H1 (cell line): ENCODE results near the gene GDPD1. TPM values are rescaled to one million over a fixed set of nuclear protein-coding genes. Genes with fewer than 3 reads are reported as not detected.

Source experiments
- CTCF ChIA-PET: fragments of 300-600 bp; sonication (Branson Sonifier 250); formaldehyde crosslinking; loops from one replicate; lab custom pipeline; 2021; ENCODE audit not compliant: partially characterized antibody; lab: Charles Lee
- POLR2A ChIA-PET: fragments of 300-600 bp; sonication (Branson Sonifier 250); formaldehyde crosslinking; loops from one replicate; lab custom pipeline; 2021; ENCODE audit warnings: inconsistent platforms; ENCODE audit not compliant: partially characterized antibody; lab: Charles Lee
- DNase-seq, 2 experiments: peaks; one replicate each; pipeline versions ENCODE4 v3.0.0 to v3.0.0-alpha.2; 2010 to 2022; ENCODE audit warnings: low spot score in 2 of 2, low read depth in 1 of 2, mixed read lengths in 1 of 2
- FAIRE-seq: peaks from 2 replicates; lab custom pipeline; 2011; peaks lifted over from hg19 to GRCh38; lab: Jason Lieb, UNC
- H2AFZ ChIP-seq: 2 replicates; pipeline ENCODE4 v1.8.1; 2012; ENCODE audit warnings: low read length, inconsistent platforms
- H2AK5ac ChIP-seq: 2 replicates; pipeline ENCODE4 v1.6.1; 2013; ENCODE audit warnings: low read depth, low read length
- H2BK120ac ChIP-seq: replicated peaks from 2 replicates; pipeline ENCODE3; 2013; ENCODE audit warnings: low read depth, low read length, inconsistent platforms
- H2BK12ac ChIP-seq: 2 replicates; pipeline ENCODE4 v1.6.1; 2013; ENCODE audit warnings: low read depth, low read length
- H2BK15ac ChIP-seq: 2 replicates; pipeline ENCODE4 v1.6.1; 2013; ENCODE audit warnings: low read length
- H2BK20ac ChIP-seq: 2 replicates; pipeline ENCODE4 v1.6.1; 2013; ENCODE audit warnings: low read length
- H2BK5ac ChIP-seq: 2 replicates; pipeline ENCODE4 v1.6.1; 2013; ENCODE audit warnings: low read depth, low read length
- H3K14ac ChIP-seq: 2 replicates; pipeline ENCODE4 v1.6.1; 2013; ENCODE audit warnings: inconsistent platforms; ENCODE audit not compliant: insufficient read length
- H3K18ac ChIP-seq: 2 replicates; pipeline ENCODE4 v1.6.1; 2013; ENCODE audit warnings: low read length; ENCODE audit errors: extremely low read depth
- H3K23ac ChIP-seq: 2 replicates; pipeline ENCODE4 v1.6.1; 2013; ENCODE audit warnings: inconsistent platforms; ENCODE audit not compliant: insufficient read length
- H3K23me2 ChIP-seq: 2 replicates; pipeline ENCODE4 v1.6.1; 2013; ENCODE audit warnings: low read depth, low read length
- H3K27ac ChIP-seq: 2 replicates; pipeline ENCODE4 v1.6.1; 2011; ENCODE audit warnings: low read depth, low read length, inconsistent platforms
- H3K27me3 ChIP-seq, 4 experiments: replicated peaks in 1 of 4; 1 replicate in 1 of 4; 2 replicates in 3 of 4; pipeline versions ENCODE4 v1.6.1 to v1.8.1; 2011 to 2013; ENCODE audit warnings: low read length in 3 of 4, mild to moderate bottlenecking in 3 of 4, inconsistent platforms in 2 of 4, mixed read lengths in 2 of 4, moderate library complexity in 1 of 4; ENCODE audit not compliant: control insufficient read depth in 3 of 4, insufficient read depth in 3 of 4; ENCODE audit errors: extremely low read depth in 1 of 4
- H3K36me3 ChIP-seq, 4 experiments: 2 replicates each; pipeline versions ENCODE4 v1.6.1 to v1.8.1; 2011 to 2013; ENCODE audit warnings: mild to moderate bottlenecking in 4 of 4, low read length in 3 of 4, moderate library complexity in 2 of 4, control low read depth in 1 of 4, inconsistent platforms in 1 of 4; ENCODE audit not compliant: insufficient read depth in 4 of 4, control insufficient read depth in 2 of 4
- H3K4ac ChIP-seq: replicated peaks from 2 replicates; pipeline ENCODE3; 2013; ENCODE audit warnings: low read length, low read depth, mixed read lengths, inconsistent platforms; ENCODE audit not compliant: insufficient read length
- H3K4me1 ChIP-seq, 4 experiments: replicated peaks in 1 of 4; 1 replicate in 1 of 4; 2 replicates in 3 of 4; pipeline versions ENCODE4 v1.6.1 to v1.8.1; 2011 to 2013; ENCODE audit warnings: low read length in 3 of 4, inconsistent platforms in 2 of 4, mixed read lengths in 1 of 4; ENCODE audit not compliant: insufficient read depth in 4 of 4, control insufficient read depth in 3 of 4
- H3K4me2 ChIP-seq, 2 experiments: 2 replicates each; pipeline versions ENCODE4 v1.6.1 to v1.8.1; 2011 to 2013; ENCODE audit warnings: low read depth in 2 of 2, low read length in 2 of 2, control low read depth in 1 of 2, inconsistent platforms in 1 of 2, mild to moderate bottlenecking in 1 of 2; ENCODE audit not compliant: insufficient read depth in 1 of 2
- H3K4me3 ChIP-seq, 4 experiments: fragments of 200-600, 300-600 bp in 1 of 4; sonication (generic), shearing (Covaris generic), sonication (Bioruptor Twin) in 1 of 4; 2 replicates each; pipeline versions ENCODE4 v1.5.1 to v1.8.1; 2011 to 2016; ENCODE audit warnings: low read length in 4 of 4, low read depth in 3 of 4, control low read depth in 2 of 4, inconsistent platforms in 2 of 4, mild to moderate bottlenecking in 2 of 4, mixed read lengths in 1 of 4, moderate library complexity in 1 of 4; ENCODE audit not compliant: insufficient read depth in 2 of 4; ENCODE audit errors: extremely low read depth in 1 of 4
- H3K56ac ChIP-seq: replicated peaks from 2 replicates; pipeline ENCODE3; 2013; ENCODE audit warnings: low read depth, mild to moderate bottlenecking, mixed read lengths, low read length, inconsistent platforms; ENCODE audit not compliant: insufficient read length
- H3K79me1 ChIP-seq: 2 replicates; pipeline ENCODE4 v1.6.1; 2013; ENCODE audit warnings: low read depth, low read length, control low read depth
- H3K79me2 ChIP-seq, 2 experiments: 2 replicates each; pipeline versions ENCODE4 v1.6.1 to v1.8.1; 2012 to 2013; ENCODE audit warnings: low read length in 2 of 2, mild to moderate bottlenecking in 2 of 2, inconsistent platforms in 1 of 2; ENCODE audit not compliant: insufficient read depth in 2 of 2, control insufficient read depth in 1 of 2
- H3K9ac ChIP-seq, 4 experiments: replicated peaks in 1 of 4; 1 replicate in 1 of 4; 2 replicates in 3 of 4; pipeline versions ENCODE4 v1.6.1 to v1.8.1; 2011 to 2013; ENCODE audit warnings: low read depth in 3 of 4, low read length in 3 of 4, control low read depth in 2 of 4, mild to moderate bottlenecking in 2 of 4, moderate library complexity in 2 of 4, inconsistent platforms in 1 of 4; ENCODE audit errors: extremely low read depth in 1 of 4
- H3K9me3 ChIP-seq, 2 experiments: 2 replicates each; pipeline versions ENCODE4 v1.6.1 to v1.8.1; 2012 to 2013; ENCODE audit warnings: mild to moderate bottlenecking in 2 of 2, moderate library complexity in 2 of 2, control low read depth in 1 of 2, inconsistent platforms in 1 of 2, low read depth in 1 of 2, low read length in 1 of 2, mixed read lengths in 1 of 2; ENCODE audit not compliant: insufficient read depth in 2 of 2
- H4K20me1 ChIP-seq, 2 experiments: replicated peaks in 1 of 2; 2 replicates each; pipeline versions ENCODE3 to v1.8.1; 2011 to 2013; ENCODE audit warnings: inconsistent platforms in 2 of 2, low read length in 2 of 2, mild to moderate bottlenecking in 1 of 2; ENCODE audit not compliant: insufficient read depth in 2 of 2, control insufficient read depth in 1 of 2
- H4K5ac ChIP-seq: 2 replicates; pipeline ENCODE4 v1.6.1; 2013; ENCODE audit warnings: low read length, low read depth, mixed read lengths, inconsistent platforms; ENCODE audit not compliant: insufficient read length
- H4K8ac ChIP-seq: 2 replicates; pipeline ENCODE4 v1.8.0; 2013; ENCODE audit warnings: mild to moderate bottlenecking, moderate library complexity, low read length, inconsistent platforms; ENCODE audit not compliant: insufficient read depth; ENCODE audit errors: extremely low read depth
- H4K91ac ChIP-seq: replicated peaks from 2 replicates; pipeline ENCODE3; 2013; ENCODE audit warnings: low read length, mixed read lengths, inconsistent platforms; ENCODE audit not compliant: insufficient read length
- CREB1 ChIP-seq: IDR thresholded peaks from 2 replicates; pipeline ENCODE4 v1.6.1; 2012; ENCODE audit warnings: inconsistent platforms
- EP300 ChIP-seq, 2 experiments: IDR thresholded peaks; 1 replicate in 1 of 2; 2 replicates in 1 of 2; pipeline ENCODE4 v1.6.1; 2011 to 2012; ENCODE audit warnings: low read depth in 2 of 2, low read length in 2 of 2, mild to moderate bottlenecking in 2 of 2, borderline replicate concordance in 1 of 2, inconsistent platforms in 1 of 2, moderate library complexity in 1 of 2
- HDAC6 ChIP-seq: IDR thresholded peaks from one replicate; pipeline ENCODE4 v1.7.1; 2012; ENCODE audit warnings: low read depth, mild to moderate bottlenecking, inconsistent platforms, low read length, moderate library complexity
- JUND ChIP-seq: IDR thresholded peaks from 2 replicates; pipeline ENCODE4 v1.6.1; 2011; ENCODE audit warnings: mild to moderate bottlenecking, improper control_type of control experiment, low read length
- SAP30 ChIP-seq: fragments of 300-600 bp; sonication (generic); IDR thresholded peaks from 2 replicates; pipeline ENCODE4 v1.7.1; 2012; ENCODE audit warnings: low read length, moderate library complexity, mild to moderate bottlenecking, inconsistent platforms; ENCODE audit not compliant: insufficient read depth, insufficient replicate concordance
- SP1 ChIP-seq: IDR thresholded peaks from 2 replicates; pipeline ENCODE4 v1.6.1; 2011; ENCODE audit warnings: low read depth, low read length
- SRF ChIP-seq: IDR thresholded peaks from 2 replicates; pipeline ENCODE4 v1.6.1; 2011; ENCODE audit warnings: mild to moderate bottlenecking, low read depth, low read length, moderate library complexity
- WGBS, 2 experiments: shearing (Covaris generic) in 1 of 2; methylation state at CpG; one replicate each; pipeline versions ENCODE4 v1.1.6 to v1.1.7; 2013 to 2015; ENCODE audit warnings: low lambda C conversion rate in 2 of 2, mixed read lengths in 2 of 2, inconsistent platforms in 1 of 2, low coverage in 1 of 2, missing lambda C conversion rate in 1 of 2; ENCODE audit not compliant: insufficient replicate concordance in 2 of 2, insufficient coverage in 1 of 2, insufficient read length in 1 of 2; ENCODE audit errors: extremely low coverage in 1 of 2, missing lambda C conversion rate in 1 of 2; 5-methylcytosine and 5-hydroxymethylcytosine counted together
- polyA plus RNA-seq, 7 experiments: library from polyadenylated mRNA; depleted of rRNA in 3 of 7; stranded (reverse) in 5 of 7; unstranded in 2 of 7; fragments of >200 nt in 5 of 7; fragments of 200-250 nt in 2 of 7; gene quantifications; 1 replicate in 5 of 7; 2 replicates in 1 of 7; 4 replicates in 1 of 7; pipeline versions ENCODE4 v1.2.1 to v1.2.3, GENCODE V29; 2011 to 2013; ENCODE audit warnings: missing spikeins in 2 of 7, mixed read lengths in 2 of 7
- total RNA-seq: library from RNA; stranded (reverse); fragmentation: NEBNext Ultra II Directional; extraction: Animal tissue kit (Norgen Biotek cat#: 25700); gene quantifications from 2 replicates; pipeline ENCODE4 v1.2.1, GENCODE V29; 2021

The GDPD1 gene
- total and polyA plus RNA-seq, 2 of the 8 experiments (the other 6 are each of a cell fraction or from before 2014, with no cell fraction given) = 3.2 to 7.7 TPM

DNA sequence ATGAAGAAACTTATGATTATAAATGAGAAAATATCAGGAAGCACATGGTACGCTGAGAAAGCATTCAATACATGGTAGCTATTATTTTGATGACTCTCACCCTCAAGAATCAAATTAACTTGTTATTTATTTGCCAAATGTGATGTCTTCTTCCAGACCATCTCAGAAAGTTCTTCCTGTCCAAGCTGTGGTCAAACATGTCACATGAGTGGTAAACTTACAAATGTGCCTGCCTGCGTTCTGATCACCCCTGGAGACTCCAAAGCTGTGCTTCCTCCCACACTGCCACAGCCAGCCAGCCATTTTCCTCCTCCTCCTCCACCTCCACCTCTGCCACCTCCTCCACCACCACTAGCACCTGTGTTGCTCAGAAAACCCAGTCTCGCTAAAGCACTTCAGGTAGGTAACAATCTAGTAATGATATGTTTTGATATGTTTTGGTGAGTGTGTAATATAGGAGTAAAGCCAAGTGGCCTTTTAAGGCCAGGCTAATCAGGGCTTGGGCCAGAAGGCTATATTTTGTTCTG, 26.9 kb upstream of the GDPD1 start:
- no peak overlapping the region for H3K4ac ChIP-seq
- H3K27me3 ChIP-seq = no peaks in the 10 kb centered on the region
- WGBS, 2 experiments = 88% methylated on average over 3 of the region's 3 CpGs; no CpG with 5 or more reads in 1 of the 2 experiments
- H2AFZ ChIP-seq = no peak overlapping the region
- H4K20me1 ChIP-seq = no peaks in the 10 kb centered on the region
- H3K23me2 ChIP-seq = no peaks in the 10 kb centered on the region
- no peak overlapping the region for H3K14ac ChIP-seq
- H3K79me1 ChIP-seq = no peaks in the 10 kb centered on the region
- no peak overlapping the region for H3K23ac ChIP-seq
- H2BK5ac ChIP-seq = no peak overlapping the region
- no peak overlapping the region for H3K56ac ChIP-seq
- no peak overlapping the region for H2AK5ac ChIP-seq
- POLR2A ChIA-PET = no interaction called here
- H3K36me3 ChIP-seq = peaks cover 20 to 63% (median 49%) of the 10 kb centered on the region in 4 experiments
- H3K27ac ChIP-seq = no peak overlapping the region
- no peak overlapping the region for H2BK12ac ChIP-seq
- no peak overlapping the region for H2BK120ac ChIP-seq
- H3K9ac ChIP-seq = no peak overlapping the region
- DNase-seq = no peak
- CTCF ChIA-PET = no interaction called here
- FAIRE-seq = no peak
- H2BK15ac ChIP-seq = no peak overlapping the region
- H4K91ac ChIP-seq = no peak overlapping the region
- no peak overlapping the region for H3K18ac ChIP-seq
- no peak overlapping the region for H2BK20ac ChIP-seq
- H3K4me1 ChIP-seq = no peaks in the 10 kb centered on the region
- H3K9me3 ChIP-seq = no peaks in the 10 kb centered on the region
- no peaks in the 10 kb centered on the region for H3K79me2 ChIP-seq
- no peak overlapping the region for H4K5ac ChIP-seq
- H4K8ac ChIP-seq = no peak overlapping the region
- H3K4me2 ChIP-seq = no peak overlapping the region
- no peak overlapping the region for H3K4me3 ChIP-seq
- TF ChIP-seq EP300 (IDR thresholded peaks at IDR 0.05; ENCODE audit: borderline replicate concordance in 1 of 2, low read depth in 2 of 2, low read length in 2 of 2) (no peak), JUND (no peak), SP1 (no peak), HDAC6 (no peak), SRF (no peak), SAP30 (no peak), CREB1 (no peak)
